T-helper 17 cell (primary cell): ENCODE results near the gene GGA2. TPM values are rescaled to one million over a fixed set of nuclear protein-coding genes. Genes with fewer than 3 reads are reported as not detected.

Source experiments
- ATAC-seq: fragments of 150-1000 bp; cut with Tn5 transposase; 2 replicates; pipeline ENCODE4 v1.10.0; 2021; ENCODE audit warnings: mild to moderate bottlenecking, moderate library complexity
- DNase-seq, 3 donors: peaks; one replicate each; pipeline versions ENCODE4 v3.0.0 to v3.0.0-alpha.2; 2020 to 2021
- H3K9me3 ChIP-seq: one replicate; pipeline ENCODE4 v1.7.0; 2013; ENCODE audit warnings: low read length, mild to moderate bottlenecking; ENCODE audit not compliant: control insufficient read depth, poor library complexity, severe bottlenecking
- H3K27ac Mint-ChIP-seq: one replicate; pipeline ENCODE4 v1.8.0; 2022; ENCODE audit warnings: mild to moderate bottlenecking, moderate library complexity, mixed read lengths
- H3K27me3 Mint-ChIP-seq: one replicate; pipeline ENCODE4 v1.8.0; 2022; ENCODE audit warnings: mixed read lengths
- H3K36me3 Mint-ChIP-seq: one replicate; pipeline ENCODE4 v1.8.0; 2022; ENCODE audit warnings: low read depth, mixed read lengths
- H3K4me1 Mint-ChIP-seq: one replicate; pipeline ENCODE4 v1.8.0; 2022; ENCODE audit warnings: mild to moderate bottlenecking, mixed read lengths
- H3K4me3 Mint-ChIP-seq: one replicate; pipeline ENCODE4 v1.8.0; 2022; ENCODE audit warnings: mild to moderate bottlenecking, moderate library complexity, mixed read lengths
- total RNA-seq, 4 donors: library from RNA in 2 of 4; stranded (reverse) in 2 of 4; gene quantifications; one replicate each; pipeline ENCODE4 v1.2.3 and lab custom pipeline; 2022 to 2026

The GGA2 gene
- total RNA-seq, 2 donors from 2014 or later: 116 to 117 TPM

GRCh38 chr16:23534868-23535860 lies 24.9 kb upstream of the GGA2 start:
- Mint-ChIP-seq H3K36me3 (no peaks in the 10 kb centered on the region), H3K4me3 (no peak overlapping the region), H3K27ac (no peak overlapping the region), H3K27me3 (no peaks in the 10 kb centered on the region), H3K4me1 (no peaks in the 10 kb centered on the region)
- DNase-seq (no peak), ATAC-seq (no peak)
- no peaks in the 10 kb centered on the region for H3K9me3 ChIP-seq

GRCh38 chr16:23532448-23532847 lies 22.2 kb upstream of the GGA2 start:
- no peaks in the 10 kb centered on the region for H3K9me3 ChIP-seq
- Mint-ChIP-seq H3K36me3 (no peaks in the 10 kb centered on the region), H3K4me1 (no peaks in the 10 kb centered on the region), H3K4me3 (no peak overlapping the region), H3K27me3 (no peaks in the 10 kb centered on the region), H3K27ac (no peak overlapping the region)
- DNase-seq: no peak
- ATAC-seq: no peak

GRCh38 chr16:23530062-23530461 lies 19.8 kb upstream of the GGA2 start:
- no peak overlapping the region for H3K4me3 Mint-ChIP-seq
- no peak overlapping the region for H3K27ac Mint-ChIP-seq
- no peaks in the 10 kb centered on the region for H3K36me3 Mint-ChIP-seq

GRCh38 chr16:23528644-23529310 lies 18.5 kb upstream of the GGA2 start:
- Mint-ChIP-seq H3K36me3 (no peaks in the 10 kb centered on the region), H3K27me3 (no peaks in the 10 kb centered on the region), H3K4me1 (no peaks in the 10 kb centered on the region), H3K4me3 (no peak overlapping the region), H3K27ac (no peak overlapping the region)
- no peaks in the 10 kb centered on the region for H3K9me3 ChIP-seq
- DNase-seq: no peak
- ATAC-seq: no peak

More at GRCh38 chr16:23530062-23530461, 19.8 kb upstream of the GGA2 start:
- H3K9me3 ChIP-seq: no peaks in the 10 kb centered on the region
- ATAC-seq: no peak
- Mint-ChIP-seq H3K27me3 (no peaks in the 10 kb centered on the region), H3K4me1 (no peaks in the 10 kb centered on the region)
- no peak for DNase-seq

GRCh38 chr16:23527961-23528643 lies 17.8 kb upstream of the GGA2 start:
- peaks cover 3% of the 10 kb centered on the region for H3K4me1 Mint-ChIP-seq
- H3K36me3 Mint-ChIP-seq: no peaks in the 10 kb centered on the region
- DNase-seq (no peak), ATAC-seq (no peak)
- H3K27me3 Mint-ChIP-seq: no peaks in the 10 kb centered on the region
- H3K27ac Mint-ChIP-seq: no peak overlapping the region
- no peaks in the 10 kb centered on the region for H3K9me3 ChIP-seq
- no peak overlapping the region for H3K4me3 Mint-ChIP-seq

GRCh38 chr16:23524886-23525285 lies 14.6 kb upstream of the GGA2 start:
- Mint-ChIP-seq H3K27me3 (no peaks in the 10 kb centered on the region), H3K27ac (no peak overlapping the region)
- DNase-seq: no peak

GRCh38 chr16:23523876-23524385 lies 13.6 kb upstream of the GGA2 start:
- no peaks in the 10 kb centered on the region for H3K9me3 ChIP-seq
- Mint-ChIP-seq H3K4me3 (no peak overlapping the region), H3K27me3 (no peaks in the 10 kb centered on the region), H3K4me1 (peaks cover 3% of the 10 kb centered on the region), H3K27ac (no peak overlapping the region), H3K36me3 (peaks cover 2% of the 10 kb centered on the region)
- no peak for DNase-seq
- ATAC-seq: no peak

More at GRCh38 chr16:23524886-23525285, 14.6 kb upstream of the GGA2 start:
- peaks cover 3% of the 10 kb centered on the region for H3K4me1 Mint-ChIP-seq
- no peak overlapping the region for H3K4me3 Mint-ChIP-seq
- ATAC-seq: no peak
- peaks cover 2% of the 10 kb centered on the region for H3K36me3 Mint-ChIP-seq
- H3K9me3 ChIP-seq: no peaks in the 10 kb centered on the region

GRCh38 chr16:23523321-23523720 lies 13.0 kb upstream of the GGA2 start:
- Mint-ChIP-seq H3K27me3 (no peaks in the 10 kb centered on the region), H3K36me3 (peaks cover 2% of the 10 kb centered on the region), H3K4me1 (peaks cover 3% of the 10 kb centered on the region), H3K4me3 (no peak overlapping the region), H3K27ac (no peak overlapping the region)
- no peak for ATAC-seq
- DNase-seq: no peak
- no peaks in the 10 kb centered on the region for H3K9me3 ChIP-seq

- H3K4me1 Mint-ChIP-seq: peaks cover 3% of the 10 kb centered on the region
- ATAC-seq (no peak), DNase-seq (no peak)
- peaks cover 2% of the 10 kb centered on the region for H3K36me3 Mint-ChIP-seq
- no peak overlapping the region for H3K27ac Mint-ChIP-seq
- H3K4me3 Mint-ChIP-seq: no peak overlapping the region
- no peaks in the 10 kb centered on the region for H3K9me3 ChIP-seq
- no peaks in the 10 kb centered on the region for H3K27me3 Mint-ChIP-seq
These were observed 11.7 kb upstream of the GGA2 start for GRCh38 chr16:23521965-23522364.

GRCh38 chr16:23521037-23521743 lies 10.9 kb upstream of the GGA2 start:
- Mint-ChIP-seq H3K27me3 (no peaks in the 10 kb centered on the region), H3K4me1 (peaks cover 8% of the 10 kb centered on the region), H3K4me3 (no peak overlapping the region), H3K27ac (no peak overlapping the region), H3K36me3 (peaks cover 2% of the 10 kb centered on the region)
- ATAC-seq (no peak), DNase-seq (no peak)
- no peaks in the 10 kb centered on the region for H3K9me3 ChIP-seq

- DNase-seq: no peak
- Mint-ChIP-seq H3K27ac (no peak overlapping the region), H3K36me3 (peaks cover 2% of the 10 kb centered on the region), H3K27me3 (no peaks in the 10 kb centered on the region), H3K4me3 (no peak overlapping the region), H3K4me1 (peaks cover 15% of the 10 kb centered on the region)
- ATAC-seq: no peak
- H3K9me3 ChIP-seq: no peaks in the 10 kb centered on the region
These were observed 10.2 kb upstream of the GGA2 start for GRCh38 chr16:23520500-23520899.

- Mint-ChIP-seq H3K4me1 (peaks cover 26% of the 10 kb centered on the region), H3K27ac (no peak overlapping the region), H3K27me3 (no peaks in the 10 kb centered on the region), H3K36me3 (peaks cover 2% of the 10 kb centered on the region), H3K4me3 (no peak overlapping the region)
- no peak for DNase-seq
- no peaks in the 10 kb centered on the region for H3K9me3 ChIP-seq
- ATAC-seq: no peak
These were observed 9.0 kb upstream of the GGA2 start for GRCh38 chr16:23519282-23519681.
